Activated B cell treated with CpG ODN at 0.5 μM for 24 hours (primary cell): ENCODE results near the gene FARSB. TPM values are rescaled to one million over a fixed set of nuclear protein-coding genes. Genes with fewer than 3 reads are reported as not detected.

Experiments
- ATAC-seq: fragments of 200-7000 bp; cut with Tn5 transposase; one replicate; pipeline ENCODE4 v1.10.0; 2021; ENCODE audit warnings: low read depth, mild to moderate bottlenecking, moderate library complexity
- CTCF ChIA-PET: fragments of 350-600 bp; sonication (Branson Sonifier 250); formaldehyde crosslinking; loops from one replicate; lab custom pipeline; 2021; ENCODE audit warnings: antibody characterized with exemption; lab: Charles Lee
- POLR2A ChIA-PET: fragments of 350-600 bp; sonication (Branson Sonifier 250); formaldehyde crosslinking; loops from one replicate; lab custom pipeline; 2021; ENCODE audit warnings: antibody characterized with exemption; lab: Charles Lee
- DNase-seq: peaks from one replicate; pipeline ENCODE4 v3.0.0; 2022
- H3K27ac Mint-ChIP-seq: one replicate; pipeline ENCODE4 v1.8.0; 2020; ENCODE audit warnings: mixed read lengths
- H3K27me3 Mint-ChIP-seq: one replicate; pipeline ENCODE4 v1.8.0; 2021; ENCODE audit warnings: mixed read lengths
- H3K36me3 Mint-ChIP-seq: one replicate; pipeline ENCODE4 v1.8.0; 2021; ENCODE audit warnings: low read depth, mixed read lengths
- H3K4me1 Mint-ChIP-seq: one replicate; pipeline ENCODE4 v1.8.0; 2021; ENCODE audit warnings: mixed read lengths
- H3K4me3 Mint-ChIP-seq: one replicate; pipeline ENCODE4 v1.8.0; 2020; ENCODE audit warnings: mild to moderate bottlenecking, mixed read lengths
- H3K9me3 Mint-ChIP-seq: one replicate; pipeline ENCODE4 v1.8.0; 2020; ENCODE audit warnings: mixed read lengths
- intact Hi-C: fragments of 100-400 bp; cut with micrococcal nuclease; formaldehyde crosslinking; loops from one replicate; pipeline ENCODE4 v1.15.1; 2024
- total RNA-seq: library from RNA; stranded (reverse); gene quantifications from 2 replicates; pipeline ENCODE4 v1.2.3, GENCODE V29; 2022
- TF ChIP-seq, protein P1 (sequence below): fragments of 200-600 bp; IDR thresholded peaks from one replicate; pipeline ENCODE4 v1.8.0; 2022; ENCODE audit warnings: antibody characterized with exemption, mild to moderate bottlenecking

FARSB gene
- total RNA-seq, 1 donor from 2014 or later = 23.3 TPM

- CTCF ChIA-PET = no interaction called here
- intact Hi-C loops = no loop called here
Observed at GRCh38 chr2:222575618-222576017, 80.3 kb downstream of the FARSB start.

GRCh38 chr2:222572751-222573174 is 83.1 kb downstream of the FARSB start:
- POLR2A ChIA-PET = no interaction called here

More at GRCh38 chr2:222575618-222576017, 80.3 kb downstream of the FARSB start:
- DNase-seq (no peak), ATAC-seq (no peak)
- peaks cover 2% of the 10 kb centered on the region for H3K4me1 Mint-ChIP-seq
- no peaks in the 10 kb centered on the region for H3K9me3 Mint-ChIP-seq
- peaks cover 65% of the 10 kb centered on the region for H3K36me3 Mint-ChIP-seq
- POLR2A ChIA-PET = no interaction called here
- TF ChIP-seq, protein P1, sequence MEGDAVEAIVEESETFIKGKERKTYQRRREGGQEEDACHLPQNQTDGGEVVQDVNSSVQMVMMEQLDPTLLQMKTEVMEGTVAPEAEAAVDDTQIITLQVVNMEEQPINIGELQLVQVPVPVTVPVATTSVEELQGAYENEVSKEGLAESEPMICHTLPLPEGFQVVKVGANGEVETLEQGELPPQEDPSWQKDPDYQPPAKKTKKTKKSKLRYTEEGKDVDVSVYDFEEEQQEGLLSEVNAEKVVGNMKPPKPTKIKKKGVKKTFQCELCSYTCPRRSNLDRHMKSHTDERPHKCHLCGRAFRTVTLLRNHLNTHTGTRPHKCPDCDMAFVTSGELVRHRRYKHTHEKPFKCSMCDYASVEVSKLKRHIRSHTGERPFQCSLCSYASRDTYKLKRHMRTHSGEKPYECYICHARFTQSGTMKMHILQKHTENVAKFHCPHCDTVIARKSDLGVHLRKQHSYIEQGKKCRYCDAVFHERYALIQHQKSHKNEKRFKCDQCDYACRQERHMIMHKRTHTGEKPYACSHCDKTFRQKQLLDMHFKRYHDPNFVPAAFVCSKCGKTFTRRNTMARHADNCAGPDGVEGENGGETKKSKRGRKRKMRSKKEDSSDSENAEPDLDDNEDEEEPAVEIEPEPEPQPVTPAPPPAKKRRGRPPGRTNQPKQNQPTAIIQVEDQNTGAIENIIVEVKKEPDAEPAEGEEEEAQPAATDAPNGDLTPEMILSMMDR = no peak
- H3K4me3 Mint-ChIP-seq = no peak overlapping the region
- H3K27me3 Mint-ChIP-seq = no peaks in the 10 kb centered on the region
- no peak overlapping the region for H3K27ac Mint-ChIP-seq

DNA sequence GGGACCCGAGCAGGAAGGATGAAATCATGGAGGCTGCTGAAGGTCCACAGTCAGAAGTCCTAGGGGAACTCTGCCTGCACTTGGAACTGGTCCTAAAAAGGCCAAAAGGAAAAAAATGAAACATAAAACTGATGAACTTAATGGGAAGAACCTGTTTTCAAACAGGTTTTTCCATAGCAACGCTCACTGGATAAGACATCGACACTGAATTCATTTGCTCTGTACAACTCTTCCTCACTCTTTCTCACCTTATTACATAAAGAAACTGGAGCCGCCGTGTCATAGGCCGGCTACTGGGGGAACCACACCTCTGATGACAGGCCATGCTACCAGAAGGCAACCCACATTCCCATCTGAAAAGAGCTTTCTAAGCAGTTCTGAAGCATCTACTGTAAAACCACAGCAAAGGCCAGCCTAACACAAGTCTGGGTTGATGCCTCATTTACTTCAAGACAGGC is 83.6 kb downstream of the FARSB start:
- CTCF ChIA-PET = no interaction called here
- Mint-ChIP-seq H3K4me1 (no peaks in the 10 kb centered on the region), H3K9me3 (no peaks in the 10 kb centered on the region), H3K4me3 (no peak overlapping the region), H3K27ac (no peak overlapping the region), H3K27me3 (no peaks in the 10 kb centered on the region), H3K36me3 (peaks cover 60% of the 10 kb centered on the region)
- POLR2A ChIA-PET = no interaction called here
- DNase-seq = no peak
- TF ChIP-seq, protein P1 = no peak
- intact Hi-C loops = no loop called here
- ATAC-seq = no peak

More at GRCh38 chr2:222572751-222573174, 83.1 kb downstream of the FARSB start:
- intact Hi-C loops = no loop called here
- Mint-ChIP-seq H3K27ac (no peak overlapping the region), H3K36me3 (peaks cover 63% of the 10 kb centered on the region), H3K27me3 (no peaks in the 10 kb centered on the region), H3K4me3 (no peak overlapping the region), H3K4me1 (no peaks in the 10 kb centered on the region), H3K9me3 (no peaks in the 10 kb centered on the region)
- CTCF ChIA-PET = no interaction called here
- TF ChIP-seq, protein P1 = no peak
- DNase-seq (no peak), ATAC-seq (no peak)

GRCh38 chr2:222569826-222570225 is 86.1 kb downstream of the FARSB start:
- ChIA-PET CTCF (no interaction called here), POLR2A (no interaction called here)
- DNase-seq (no peak), ATAC-seq (no peak)
- intact Hi-C loops = no loop called here
- TF ChIP-seq, protein P1 = no peak
- Mint-ChIP-seq H3K27ac (no peak overlapping the region), H3K27me3 (no peaks in the 10 kb centered on the region), H3K36me3 (peaks cover 64% of the 10 kb centered on the region), H3K4me3 (no peak overlapping the region), H3K4me1 (no peaks in the 10 kb centered on the region), H3K9me3 (no peaks in the 10 kb centered on the region)

DNA sequence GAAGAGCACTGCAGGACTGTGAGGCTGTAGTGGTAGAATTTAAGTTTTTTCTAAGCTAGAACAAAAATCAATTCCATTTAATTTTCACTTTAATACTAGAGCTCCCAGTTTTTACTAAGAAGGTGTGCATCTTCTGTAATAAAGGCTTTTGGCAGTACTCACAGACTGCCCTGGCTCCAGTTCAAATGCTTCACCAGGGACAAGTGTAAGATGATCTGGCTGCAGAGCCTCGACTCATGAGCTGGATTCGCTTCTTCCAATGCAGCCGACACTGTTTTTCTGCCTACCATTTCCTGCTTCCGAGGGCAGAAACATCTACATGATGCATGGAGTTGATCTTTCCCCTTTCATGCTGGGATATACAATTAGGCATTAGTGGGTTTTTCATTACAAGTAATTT is 87.0 kb downstream of the FARSB start:
- DNase-seq (no peak), ATAC-seq (no peak)
- H3K27me3 Mint-ChIP-seq = no peaks in the 10 kb centered on the region
- TF ChIP-seq, protein P1 = no peak
- no peaks in the 10 kb centered on the region for H3K9me3 Mint-ChIP-seq
- no peak overlapping the region for H3K4me3 Mint-ChIP-seq
- no peaks in the 10 kb centered on the region for H3K4me1 Mint-ChIP-seq
- ChIA-PET CTCF (no interaction called here), POLR2A (no interaction called here)
- peaks cover 54% of the 10 kb centered on the region for H3K36me3 Mint-ChIP-seq
- intact Hi-C loops = no loop called here
- H3K27ac Mint-ChIP-seq = no peak overlapping the region
